K562 (cell line): ENCODE measurements around the gene CELSR3. TPM values are rescaled to one million over a fixed set of nuclear protein-coding genes. Genes with fewer than 3 reads are reported as not detected.

ENCODE experiments used
- ARNT ChIP-seq, 2 experiments: fragments of 450-650 bp; IDR thresholded peaks; 2 replicates each; pipeline ENCODE4 v1.6.1; 2016; ENCODE audit warnings: mild to moderate bottlenecking in 1 of 2
- CHD1 ChIP-seq: fragments of 200-600 bp; sonication (generic); IDR thresholded peaks from one replicate; pipeline ENCODE4 v1.6.1; 2012; ENCODE audit warnings: mild to moderate bottlenecking, moderate library complexity, low read length, inconsistent platforms
- EP400 ChIP-seq: fragments of 450-650 bp; IDR thresholded peaks from 2 replicates; pipeline ENCODE4 v1.6.1; 2017; ENCODE audit warnings: antibody characterized with exemption, mild to moderate bottlenecking, moderate library complexity
- MAX ChIP-seq: sonication (generic); formaldehyde crosslinking; IDR thresholded peaks from 2 replicates; pipeline ENCODE4 v1.9.0; 2022; ENCODE audit warnings: mild to moderate bottlenecking, missing genetic modification reagents
- MGA ChIP-seq: fragments of 450-650 bp; IDR thresholded peaks from 2 replicates; pipeline ENCODE4 v1.6.1; 2016; ENCODE audit warnings: mild to moderate bottlenecking, moderate library complexity
- NFRKB ChIP-seq: fragments of 450-650 bp; IDR thresholded peaks from 2 replicates; pipeline ENCODE4 v1.6.1; 2016; ENCODE audit warnings: low read depth
- NR2C2 ChIP-seq, 2 experiments: fragments of 200-800 bp in 1 of 2; sonication (Bioruptor generic) in 1 of 2; sonication (generic) in 1 of 2; formaldehyde crosslinking in 1 of 2; IDR thresholded peaks; 2 replicates each; pipeline versions ENCODE4 v1.6.1 to v1.8.0; 2016 to 2022; ENCODE audit warnings: mild to moderate bottlenecking in 1 of 2, missing compliant biosample characterization in 1 of 2, missing genetic modification characterization in 1 of 2, missing genetic modification reagents in 1 of 2
- SIN3B ChIP-seq: fragments of 450-650 bp; IDR thresholded peaks from 2 replicates; pipeline ENCODE4 v1.6.1; 2017; ENCODE audit warnings: low read depth, mild to moderate bottlenecking, moderate library complexity
- SMAD2 ChIP-seq: fragments of 150-350 bp; IDR thresholded peaks from 2 replicates; pipeline ENCODE4 v1.6.1; 2014; ENCODE audit warnings: low read depth, mild to moderate bottlenecking, low read length
- polyA plus RNA-seq, 8 experiments: library from polyadenylated mRNA; depleted of rRNA in 4 of 8; stranded (reverse) in 5 of 8; unstranded in 3 of 8; fragments of >200 nt; fragmentation: Nextera tagmentation in 2 of 8; fragmentation: Illumina TruSeq in 1 of 8; extraction: Ambion mirVana in 2 of 8; extraction: Trizol in 1 of 8; gene quantifications; 2 replicates each; pipeline versions ENCODE4 v1.2.1 to v1.2.3, GENCODE V29; 2011 to 2014; ENCODE audit warnings: inconsistent platforms in 1 of 8, missing spikeins in 1 of 8
- total RNA-seq, 7 experiments: library from RNA; depleted of rRNA in 6 of 7; stranded (reverse); fragments of >200 nt in 6 of 7; fragmentation: Illumina TruSeq in 2 of 7; extraction: Trizol in 2 of 7; gene quantifications; 2 replicates each; pipeline versions ENCODE4 v1.2.1 to v1.2.3, GENCODE V29; 2011 to 2021; ENCODE audit warnings: low replicate concordance in 1 of 7
- TF ChIP-seq, protein P1 (sequence below): sonication (generic); formaldehyde crosslinking; IDR thresholded peaks from 2 replicates; pipeline ENCODE4 v1.8.1; 2023; ENCODE audit warnings: mild to moderate bottlenecking, missing genetic modification reagents, moderate library complexity
- TF ChIP-seq, protein P2 (sequence below): sonication (generic); formaldehyde crosslinking; IDR thresholded peaks from 2 replicates; pipeline ENCODE4 v1.8.0; 2023; ENCODE audit warnings: mild to moderate bottlenecking, missing genetic modification reagents

The CELSR3 gene
- total and polyA plus RNA-seq, 9 of the 15 experiments (the other 6 are each of a cell fraction or from before 2014, with no cell fraction given): 0.10 to 2.7 (median 0.76) TPM

- TF ChIP-seq, protein P1, sequence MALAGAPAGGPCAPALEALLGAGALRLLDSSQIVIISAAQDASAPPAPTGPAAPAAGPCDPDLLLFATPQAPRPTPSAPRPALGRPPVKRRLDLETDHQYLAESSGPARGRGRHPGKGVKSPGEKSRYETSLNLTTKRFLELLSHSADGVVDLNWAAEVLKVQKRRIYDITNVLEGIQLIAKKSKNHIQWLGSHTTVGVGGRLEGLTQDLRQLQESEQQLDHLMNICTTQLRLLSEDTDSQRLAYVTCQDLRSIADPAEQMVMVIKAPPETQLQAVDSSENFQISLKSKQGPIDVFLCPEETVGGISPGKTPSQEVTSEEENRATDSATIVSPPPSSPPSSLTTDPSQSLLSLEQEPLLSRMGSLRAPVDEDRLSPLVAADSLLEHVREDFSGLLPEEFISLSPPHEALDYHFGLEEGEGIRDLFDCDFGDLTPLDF (CRISPR knock-in tag): peak; percentile 10; the same call in 1 of the 2 replicates
- TF ChIP-seq NR2C2 (CRISPR knock-in tag; IDR thresholded peaks at IDR 0.05) (peak; percentile 63; the same call in 1 of the 2 replicates), NR2C2 (tag; IDR thresholded peaks at IDR 0.05) (peak; percentile 84), SIN3B (peak; percentile 91), MGA (peak; percentile 25; the same call in 1 of the 2 replicates), NFRKB (peak; percentile 75; the same call in 1 of the 2 replicates), ARNT (IDR thresholded peaks at IDR 0.05) (no peak), EP400 (peak; percentile 85), SMAD2 (no peak), CHD1 (peak; percentile 74), MAX (CRISPR knock-in tag) (peak; percentile 58)
- TF ChIP-seq, protein P2, sequence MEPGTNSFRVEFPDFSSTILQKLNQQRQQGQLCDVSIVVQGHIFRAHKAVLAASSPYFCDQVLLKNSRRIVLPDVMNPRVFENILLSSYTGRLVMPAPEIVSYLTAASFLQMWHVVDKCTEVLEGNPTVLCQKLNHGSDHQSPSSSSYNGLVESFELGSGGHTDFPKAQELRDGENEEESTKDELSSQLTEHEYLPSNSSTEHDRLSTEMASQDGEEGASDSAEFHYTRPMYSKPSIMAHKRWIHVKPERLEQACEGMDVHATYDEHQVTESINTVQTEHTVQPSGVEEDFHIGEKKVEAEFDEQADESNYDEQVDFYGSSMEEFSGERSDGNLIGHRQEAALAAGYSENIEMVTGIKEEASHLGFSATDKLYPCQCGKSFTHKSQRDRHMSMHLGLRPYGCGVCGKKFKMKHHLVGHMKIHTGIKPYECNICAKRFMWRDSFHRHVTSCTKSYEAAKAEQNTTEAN: no peak
Observed at GRCh38 chr3:48609088-48610005, 53.3 kb downstream of the CELSR3 start, which contains the start of gene UQCRC1 (continued).
